OCI-LY7 (cell line): ENCODE results near the gene DET1.

Experiments used
- CTCF ChIP-seq: fragments of 200-600 bp; sonication (generic); conservative IDR thresholded peaks from 2 replicates; pipeline ENCODE4 v1.5.1; 2014; ENCODE audit warnings: mild to moderate bottlenecking, antibody characterized with exemption, low read length, moderate library complexity, mixed read lengths
- EZH2phosphoT487 ChIP-seq: fragments of 200-600 bp; sonication (generic); IDR thresholded peaks from 2 replicates; pipeline ENCODE4 v1.6.1; 2018; ENCODE audit warnings: low read depth, borderline replicate concordance, mild to moderate bottlenecking, mixed run types, antibody characterized with exemption, low read length, moderate library complexity, mixed read lengths

- TF ChIP-seq CTCF: no peak
- no peak for TF ChIP-seq EZH2phosphoT487
These were observed 34.4 kb downstream of the DET1 start for GRCh38 chr15:88512078-88512477.
